GM12864 (cell line): ENCODE data around the gene LRATD1.

Experiments used
- DNase-seq: peaks from one replicate; pipeline ENCODE4 v3.0.0-alpha.2; 2011; ENCODE audit warnings: low read depth
- H3K4me3 ChIP-seq: 2 replicates; pipeline ENCODE4 v1.5.1; 2011; ENCODE audit warnings: mild to moderate bottlenecking, low read depth, low read length, control low read depth
- CTCF ChIP-seq: IDR thresholded peaks from 2 replicates; pipeline ENCODE4 v1.5.1; 2011; ENCODE audit warnings: low read depth, mild to moderate bottlenecking, moderate library complexity, low read length, control low read depth, inconsistent platforms; ENCODE audit errors: missing control alignments

LRATD1 gene

GRCh38 chr2:14631406-14632040 is 994 bp upstream of the LRATD1 start:
- no peak for TF ChIP-seq CTCF
- no peak for DNase-seq
- no peak overlapping the region for H3K4me3 ChIP-seq

GRCh38 chr2:14633061-14633460 is 544 bp downstream of the LRATD1 start:
- no peak for DNase-seq
- H3K4me3 ChIP-seq: no peak overlapping the region
- TF ChIP-seq CTCF: no peak

GRCh38 chr2:14633461-14634181 is 1.1 kb downstream of the LRATD1 start:
- no peak overlapping the region for H3K4me3 ChIP-seq
- no peak for TF ChIP-seq CTCF
- no peak for DNase-seq

GRCh38 chr2:14634182-14634488 is 1.6 kb downstream of the LRATD1 start:
- no peak overlapping the region for H3K4me3 ChIP-seq
- TF ChIP-seq CTCF: no peak
- DNase-seq: no peak

GRCh38 chr2:14634489-14635390 is 2.2 kb downstream of the LRATD1 start:
- no peak overlapping the region for H3K4me3 ChIP-seq
- no peak for TF ChIP-seq CTCF
- no peak for DNase-seq

- no peak overlapping the region for H3K4me3 ChIP-seq
- TF ChIP-seq CTCF: no peak
- DNase-seq: no peak
These were observed 2.9 kb downstream of the LRATD1 start for GRCh38 chr2:14635391-14635871.
